ENCODE measurements around the gene BCOR. TPM values are rescaled to one million over a fixed set of nuclear protein-coding genes. Genes with fewer than 3 reads are reported as not detected.

The BCOR gene
- total RNA-seq, 1 donor from 2014 or later, result 15.1 TPM

- no peak overlapping the region for H3K4me3 ChIP-seq
- H3K27me3 ChIP-seq (ENCODE audit: low read depth), result no peaks in the 10 kb centered on the region
- no peaks in the 10 kb centered on the region for H3K36me3 ChIP-seq
- peaks cover 33% of the 10 kb centered on the region for H3K4me1 ChIP-seq
- DNase-seq, result no peak
- TF ChIP-seq CTCF (IDR thresholded peaks at IDR 0.05; ENCODE audit: borderline replicate concordance), result no peak
- no peak overlapping the region for H3K27ac ChIP-seq (replicated peaks)
- H3K9me3 ChIP-seq (replicated peaks), result no peaks in the 10 kb centered on the region
- intact Hi-C loops (cut with micrococcal nuclease), result no loop called here
Measured at GRCh38 chrX:40010550-40011321, 87.0 kb downstream of the BCOR start.

GRCh38 chrX:40009890-40010289 lies 87.9 kb downstream of the BCOR start:
- H3K27ac ChIP-seq (replicated peaks), result no peak overlapping the region
- H3K9me3 ChIP-seq (replicated peaks), result no peaks in the 10 kb centered on the region
- H3K27me3 ChIP-seq (ENCODE audit: low read depth), result no peaks in the 10 kb centered on the region
- H3K36me3 ChIP-seq, result no peaks in the 10 kb centered on the region
- H3K4me1 ChIP-seq, result peaks cover 40% of the 10 kb centered on the region
- H3K4me3 ChIP-seq, result no peak overlapping the region
- no peak for TF ChIP-seq CTCF (IDR thresholded peaks at IDR 0.05; ENCODE audit: borderline replicate concordance)
- DNase-seq, result no peak
- intact Hi-C loops (cut with micrococcal nuclease), result no loop called here

- Histone ChIP-seq H3K27ac (replicated peaks) (no peak overlapping the region), H3K4me3 (peak overlapping the region; percentile 56), H3K36me3 (no peaks in the 10 kb centered on the region), H3K9me3 (replicated peaks) (no peaks in the 10 kb centered on the region), H3K4me1 (peaks cover 41% of the 10 kb centered on the region), H3K27me3 (ENCODE audit: low read depth) (no peaks in the 10 kb centered on the region)
- intact Hi-C loops (cut with micrococcal nuclease), result no loop called here
- no peak for TF ChIP-seq CTCF (IDR thresholded peaks at IDR 0.05; ENCODE audit: borderline replicate concordance)
- DNase-seq, result peak; percentile 15
Measured at GRCh38 chrX:40009462-40009851, 88.3 kb downstream of the BCOR start.

GRCh38 chrX:40008791-40009461 lies 88.8 kb downstream of the BCOR start:
- Histone ChIP-seq H3K9me3 (replicated peaks) (no peaks in the 10 kb centered on the region), H3K27me3 (ENCODE audit: low read depth) (no peaks in the 10 kb centered on the region), H3K27ac (replicated peaks) (peak overlapping the region; percentile 42), H3K4me3 (peak overlapping the region; percentile 56), H3K36me3 (no peaks in the 10 kb centered on the region), H3K4me1 (peaks cover 41% of the 10 kb centered on the region)
- intact Hi-C loops (cut with micrococcal nuclease), result no loop called here
- peak; percentile 64 for DNase-seq
- TF ChIP-seq CTCF (IDR thresholded peaks at IDR 0.05; ENCODE audit: borderline replicate concordance), result no peak

GRCh38 chrX:40007756-40008705 lies 89.7 kb downstream of the BCOR start:
- peaks cover 39% of the 10 kb centered on the region for H3K4me1 ChIP-seq
- intact Hi-C loops (cut with micrococcal nuclease), result no loop called here

More at GRCh38 chrX:40007756-40008705, 89.7 kb downstream of the BCOR start:
- H3K27ac ChIP-seq (replicated peaks), result peak overlapping the region; percentile 42
- peak overlapping the region; percentile 56 for H3K4me3 ChIP-seq
- no peaks in the 10 kb centered on the region for H3K9me3 ChIP-seq (replicated peaks)
- H3K27me3 ChIP-seq (ENCODE audit: low read depth), result no peaks in the 10 kb centered on the region
- no peaks in the 10 kb centered on the region for H3K36me3 ChIP-seq
- no peak for DNase-seq
- no peak for TF ChIP-seq CTCF (IDR thresholded peaks at IDR 0.05; ENCODE audit: borderline replicate concordance)

Data from left ventricle myocardium inferior (tissue), 1 donor.